Panc1 (cell line): ENCODE measurements around the gene GOLGA6B.

Experiments
- POLR2AphosphoS5 ChIP-seq: IDR thresholded peaks from 2 replicates; pipeline ENCODE4 v1.6.1; 2012; ENCODE audit warnings: mild to moderate bottlenecking, low read depth, low read length, moderate library complexity
- TF ChIP-seq, protein P1 (sequence below): fragments of 450-650 bp; IDR thresholded peaks from 2 replicates; pipeline ENCODE4 v1.5.1; 2017; ENCODE audit warnings: mild to moderate bottlenecking

DNA sequence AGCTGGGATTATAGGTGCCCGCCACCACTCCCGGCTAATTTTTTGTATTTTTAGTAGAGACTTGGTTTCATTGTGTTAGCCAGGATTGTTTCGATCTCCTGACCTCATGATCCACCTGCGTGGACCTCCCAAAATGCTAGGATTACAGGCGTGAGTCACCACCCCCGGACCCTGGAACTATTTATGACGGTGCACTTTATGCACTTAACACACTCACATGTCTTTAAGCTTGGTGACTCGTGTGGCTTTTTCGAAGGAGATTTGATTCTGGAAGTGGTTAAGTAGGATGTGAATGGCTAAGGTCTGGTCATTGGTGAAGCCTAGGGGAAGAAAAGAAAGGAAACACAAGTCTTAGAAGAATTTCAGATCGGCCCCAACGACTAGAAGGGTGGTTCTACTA is 51.8 kb downstream of the GOLGA6B start:
- TF ChIP-seq POLR2AphosphoS5 = no peak
- TF ChIP-seq, protein P1, sequence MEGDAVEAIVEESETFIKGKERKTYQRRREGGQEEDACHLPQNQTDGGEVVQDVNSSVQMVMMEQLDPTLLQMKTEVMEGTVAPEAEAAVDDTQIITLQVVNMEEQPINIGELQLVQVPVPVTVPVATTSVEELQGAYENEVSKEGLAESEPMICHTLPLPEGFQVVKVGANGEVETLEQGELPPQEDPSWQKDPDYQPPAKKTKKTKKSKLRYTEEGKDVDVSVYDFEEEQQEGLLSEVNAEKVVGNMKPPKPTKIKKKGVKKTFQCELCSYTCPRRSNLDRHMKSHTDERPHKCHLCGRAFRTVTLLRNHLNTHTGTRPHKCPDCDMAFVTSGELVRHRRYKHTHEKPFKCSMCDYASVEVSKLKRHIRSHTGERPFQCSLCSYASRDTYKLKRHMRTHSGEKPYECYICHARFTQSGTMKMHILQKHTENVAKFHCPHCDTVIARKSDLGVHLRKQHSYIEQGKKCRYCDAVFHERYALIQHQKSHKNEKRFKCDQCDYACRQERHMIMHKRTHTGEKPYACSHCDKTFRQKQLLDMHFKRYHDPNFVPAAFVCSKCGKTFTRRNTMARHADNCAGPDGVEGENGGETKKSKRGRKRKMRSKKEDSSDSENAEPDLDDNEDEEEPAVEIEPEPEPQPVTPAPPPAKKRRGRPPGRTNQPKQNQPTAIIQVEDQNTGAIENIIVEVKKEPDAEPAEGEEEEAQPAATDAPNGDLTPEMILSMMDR = no peak
